GM18507 (cell line): ENCODE measurements around the gene DNAJB12.
"Not testable (repeated sequence)": the region's sequence is repeated elsewhere in the genome, so short reads cannot be mapped to it uniquely, and the experiment has no call there.

ENCODE experiments used
- DNase-seq: peaks from one replicate; pipeline ENCODE4 v3.0.0; 2011; ENCODE audit warnings: low read depth; ENCODE audit not compliant: insufficient read length; ENCODE audit errors: extremely low spot score
- FAIRE-seq: peaks from 2 replicates; lab custom pipeline; 2011; peaks lifted over from hg19 to GRCh38; lab: Jason Lieb, UNC

DNAJB12 gene

GRCh38 chr10:72354356-72355213 is at the start of gene DNAJB12:
DNAJB12 (minus strand) TSS chr10:72354919; CDS start chr10:72354897, 22 bp downstream.
- DNase-seq = peak; percentile 87
- peak; percentile 89 for FAIRE-seq

DNA sequence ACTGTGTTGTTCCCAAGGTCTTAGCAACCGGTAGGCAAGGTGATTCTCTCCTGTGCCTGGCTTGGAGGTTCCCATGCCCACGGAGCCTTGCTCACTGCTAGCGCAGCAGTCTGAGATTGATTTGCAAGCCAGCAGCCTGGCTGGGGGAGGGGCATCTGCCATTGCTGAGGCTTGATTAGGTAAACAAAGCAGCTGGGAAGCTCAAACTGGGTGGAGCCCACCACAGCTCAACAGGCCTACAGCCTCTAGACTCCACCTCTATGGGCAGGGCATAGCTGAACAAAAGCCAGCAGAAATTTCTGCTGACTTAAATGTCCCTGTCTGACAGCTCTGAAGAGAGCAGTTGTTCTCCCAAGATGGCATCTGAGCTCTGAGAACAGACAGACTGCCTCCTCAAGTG is 40.9 kb upstream of the DNAJB12 start:
- FAIRE-seq = not testable (repeated sequence)

DNA sequence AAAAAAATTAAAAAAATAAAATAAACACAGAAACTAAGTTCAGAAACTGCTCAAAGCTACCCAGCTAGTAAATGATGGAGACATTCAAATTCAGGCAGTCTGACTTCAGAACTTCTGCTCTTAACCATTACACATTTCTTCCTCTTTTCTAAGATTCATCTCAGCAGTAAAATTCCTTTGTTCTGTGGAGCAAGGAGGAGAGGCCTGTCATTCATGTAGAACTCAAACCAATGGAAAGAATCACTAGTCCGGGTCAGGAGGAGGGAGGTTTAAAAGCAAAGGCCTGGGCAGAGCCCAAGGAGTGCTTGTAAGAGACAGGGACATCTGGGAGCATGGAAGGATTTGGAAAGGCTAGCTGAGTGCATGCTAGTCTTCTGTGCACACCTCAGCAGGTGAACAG is 37.9 kb upstream of the DNAJB12 start:
- FAIRE-seq (no peak), DNase-seq (no peak)

More for the DNA sequence above, 40.9 kb upstream of the DNAJB12 start:
- DNase-seq = not testable (repeated sequence)

GRCh38 chr10:72390764-72391163 is 36.0 kb upstream of the DNAJB12 start:
- DNase-seq (no peak), FAIRE-seq (no peak)

DNA sequence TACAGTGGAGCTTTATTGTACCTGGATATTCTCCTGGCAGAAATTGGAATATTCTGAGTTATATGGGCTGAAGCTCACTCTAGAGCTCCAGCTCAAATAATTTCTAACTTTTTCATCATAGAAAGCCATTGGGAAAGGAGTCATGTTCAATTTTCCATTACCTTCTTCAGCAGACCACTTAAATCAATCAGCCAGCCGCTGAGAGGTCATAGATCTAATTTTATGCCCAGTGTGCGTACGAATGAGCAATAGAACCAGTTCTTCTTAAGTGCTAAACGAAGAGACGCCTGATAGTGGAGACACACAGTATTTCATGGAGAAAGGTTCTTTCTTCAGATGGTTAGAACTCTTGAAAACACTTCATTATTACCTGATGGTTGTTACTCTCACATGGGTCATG is 35.0 kb upstream of the DNAJB12 start:
- DNase-seq (no peak), FAIRE-seq (no peak)

GRCh38 chr10:72389014-72389413 is 34.3 kb upstream of the DNAJB12 start:
- no peak for FAIRE-seq
- no peak for DNase-seq

- FAIRE-seq (no peak), DNase-seq (no peak)
Observed at GRCh38 chr10:72388062-72388461, 33.3 kb upstream of the DNAJB12 start.

DNA sequence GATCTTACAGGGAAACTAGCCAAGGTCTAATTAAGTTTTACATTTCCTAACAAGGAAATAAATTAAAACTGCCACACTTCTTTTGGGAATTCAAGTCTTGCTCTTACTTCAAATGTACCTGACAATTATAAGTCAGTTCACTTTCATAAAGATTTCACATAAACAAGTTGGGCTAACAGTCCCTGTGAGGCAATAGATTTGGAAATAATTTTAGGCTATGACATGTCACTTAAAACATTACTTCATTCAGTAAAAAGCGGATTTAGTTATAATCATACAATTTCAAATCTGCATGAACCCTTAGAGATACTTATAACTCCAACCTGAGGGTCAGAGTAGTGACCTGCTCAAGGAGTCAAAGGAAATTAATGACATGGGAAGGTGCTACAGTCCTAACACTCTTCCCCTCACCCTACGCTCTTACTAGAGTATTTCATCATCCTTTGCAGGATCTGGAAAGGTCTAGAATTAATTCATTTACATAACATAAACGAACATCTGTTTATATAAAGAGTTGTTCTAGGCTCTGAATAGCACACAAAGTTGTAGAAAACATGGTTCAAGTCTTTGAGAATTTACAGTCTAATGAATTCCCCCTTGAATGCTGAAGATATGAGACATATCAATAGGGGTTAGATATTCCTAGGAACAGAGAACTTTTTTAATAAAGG is 32.3 kb upstream of the DNAJB12 start:
- no peak for FAIRE-seq
- no peak for DNase-seq

DNA sequence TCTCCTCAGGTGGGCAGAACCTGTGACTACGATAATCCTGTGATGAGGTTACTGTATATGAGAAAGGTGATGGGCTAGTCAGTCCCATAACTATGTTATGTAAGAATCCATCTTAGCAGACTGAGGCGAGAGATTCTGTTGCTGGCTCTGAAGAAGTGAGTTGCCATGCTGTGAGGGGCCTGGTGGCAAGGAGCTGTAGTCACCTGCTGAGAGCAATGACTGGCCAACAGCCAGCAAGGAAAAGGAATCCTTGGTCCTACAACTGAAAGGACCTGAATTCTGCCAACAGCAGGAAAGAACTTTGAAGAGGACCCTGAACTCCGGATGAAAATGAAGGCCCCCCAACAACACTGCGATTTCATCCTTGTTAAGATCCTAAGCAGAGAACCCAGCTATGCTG is 31.0 kb upstream of the DNAJB12 start:
- no peak for DNase-seq
- no peak for FAIRE-seq

DNA sequence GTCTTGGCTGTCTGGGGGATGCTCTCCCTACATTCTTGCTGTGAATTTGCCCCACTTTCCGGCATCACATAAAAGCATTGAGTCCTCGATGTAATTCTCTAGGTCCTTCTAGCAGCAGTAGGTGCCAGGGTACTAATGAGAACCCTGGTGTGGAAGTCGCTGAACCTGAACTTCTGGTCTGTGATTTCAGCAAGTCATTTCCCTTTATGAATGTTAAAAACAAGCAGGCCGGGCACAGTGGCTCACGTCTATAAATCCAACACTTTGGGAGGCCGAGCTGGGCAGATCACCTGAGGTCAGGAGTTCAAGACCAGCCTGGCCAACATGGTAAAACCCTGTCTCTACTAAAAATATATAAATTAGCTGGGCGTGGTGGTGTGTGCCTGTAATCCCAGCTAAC is 30.3 kb upstream of the DNAJB12 start:
- not testable (repeated sequence) for FAIRE-seq

GRCh38 chr10:72379776-72380175 is 25.1 kb upstream of the DNAJB12 start:
- FAIRE-seq = no peak
- no peak for DNase-seq

More for the DNA sequence above, 30.3 kb upstream of the DNAJB12 start:
- DNase-seq = not testable (repeated sequence)

DNA sequence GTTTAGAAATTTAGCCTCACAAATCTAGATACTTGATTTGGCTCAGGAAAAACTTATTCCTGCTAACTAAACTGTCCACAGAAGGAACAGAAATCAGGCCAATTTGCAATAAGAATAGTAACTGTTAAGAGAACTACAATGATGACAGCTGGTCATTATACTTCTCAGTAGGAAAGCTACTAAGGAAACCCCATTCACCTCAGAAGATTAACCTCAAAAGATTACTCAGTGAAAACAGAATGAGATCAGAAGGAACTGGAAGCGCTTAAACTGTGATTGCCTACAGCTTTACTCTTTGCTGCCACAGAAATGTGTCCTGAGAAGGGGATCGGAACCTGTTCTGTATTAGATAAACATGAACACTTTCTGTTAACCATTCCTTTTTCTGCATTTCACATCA is 24.3 kb upstream of the DNAJB12 start:
- no peak for DNase-seq
- no peak for FAIRE-seq

- FAIRE-seq = no peak
- DNase-seq = no peak
Observed at GRCh38 chr10:72375585-72375984, 20.9 kb upstream of the DNAJB12 start.

- DNase-seq = no peak
- no peak for FAIRE-seq
Observed at GRCh38 chr10:72375173-72375572, 20.5 kb upstream of the DNAJB12 start.

GRCh38 chr10:72370201-72370722 is 15.5 kb upstream of the DNAJB12 start:
- FAIRE-seq (peak; percentile 9), DNase-seq (no peak)

DNA sequence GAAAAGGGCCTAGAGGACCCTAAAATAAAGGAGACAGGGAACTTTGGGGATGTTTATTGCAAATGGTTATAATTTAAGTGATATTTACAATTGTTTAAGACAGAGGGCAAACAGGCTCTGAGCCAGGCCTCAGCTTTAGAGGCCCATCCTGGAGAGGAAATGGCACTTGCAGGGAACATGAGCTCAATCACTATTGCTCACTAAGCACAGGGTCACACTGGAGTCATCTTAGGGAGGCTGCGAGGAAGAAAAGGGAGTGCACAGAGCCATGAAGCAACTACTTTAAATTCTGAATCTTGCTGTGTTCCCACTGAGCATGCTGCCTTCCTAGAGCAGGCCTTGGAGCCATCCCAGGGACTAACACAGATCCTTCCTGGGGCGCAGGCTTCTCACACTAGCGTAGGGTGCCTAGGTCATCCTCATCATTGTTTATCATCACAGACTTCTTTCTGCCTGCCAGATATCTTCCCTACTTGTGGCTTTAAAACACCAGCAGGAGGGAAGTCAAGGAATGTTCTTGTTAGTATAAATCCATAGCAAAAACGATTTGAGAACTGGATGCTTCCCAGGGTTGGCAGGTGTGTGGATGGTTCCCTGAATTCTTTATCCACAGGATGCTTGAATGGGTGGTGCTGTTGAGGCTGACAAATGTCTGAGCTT is 12.7 kb upstream of the DNAJB12 start:
- no peak for FAIRE-seq
- no peak for DNase-seq

- no peak for DNase-seq
- FAIRE-seq = no peak
Observed at GRCh38 chr10:72365106-72365895, 10.6 kb upstream of the DNAJB12 start.

DNA sequence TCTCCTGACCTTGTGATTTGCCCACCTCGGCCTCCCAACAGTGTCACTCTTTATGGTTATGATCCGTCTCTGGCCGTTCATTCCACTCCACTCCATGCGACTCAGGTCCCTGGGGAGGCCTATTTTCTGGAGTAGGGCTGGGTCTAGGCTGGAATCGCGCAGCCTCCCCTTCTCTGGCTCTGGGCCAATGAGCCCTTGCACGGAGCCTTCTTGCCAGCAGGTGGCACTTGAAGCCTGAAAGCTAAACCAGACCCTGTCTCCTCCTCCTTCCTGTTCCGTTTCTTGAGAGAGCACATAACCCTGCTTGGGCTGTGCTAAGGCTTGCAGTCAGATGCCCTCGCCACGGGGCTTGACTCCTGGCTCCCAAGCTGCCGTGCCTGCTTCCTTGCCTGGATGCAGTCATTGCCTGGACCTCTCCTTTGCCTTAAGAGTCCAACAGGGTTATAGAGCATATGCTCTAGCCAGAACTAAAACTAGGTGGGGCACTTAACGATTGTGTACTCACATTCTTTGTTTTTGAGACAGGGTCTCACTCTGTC is 9.6 kb upstream of the DNAJB12 start:
- peak; percentile 98 for FAIRE-seq
- peak; percentile 77 for DNase-seq

- DNase-seq (no peak), FAIRE-seq (no peak)
Observed at GRCh38 chr10:72356987-72357386, 2.3 kb upstream of the DNAJB12 start.
